CD4-positive, alpha-beta T cell (primary cell): Measurements from ENCODE around the gene SLC2A9. TPM values are rescaled to one million over a fixed set of nuclear protein-coding genes. Genes with fewer than 3 reads are reported as not detected.
"Not testable (repeated sequence)": the region's sequence is repeated elsewhere in the genome, so short reads cannot be mapped to it uniquely, and the experiment has no call there.

Experiments used
- ATAC-seq: fragments of 200-7000 bp; cut with Tn5 transposase; one replicate; pipeline ENCODE4 v1.10.0; 2022; ENCODE audit warnings: mild to moderate bottlenecking; ENCODE audit not compliant: poor library complexity
- CTCF ChIA-PET: fragments of 350-600 bp; sonication (Branson Sonifier 250); formaldehyde crosslinking; loops from one replicate; lab custom pipeline; 2021; ENCODE audit warnings: antibody characterized with exemption, inconsistent platforms; lab: Charles Lee
- POLR2A ChIA-PET: fragments of 350-600 bp; sonication (Branson Sonifier 250); formaldehyde crosslinking; loops from one replicate; lab custom pipeline; 2021; ENCODE audit warnings: antibody characterized with exemption, inconsistent platforms; lab: Charles Lee
- DNase-seq, 14 experiments: peaks; one replicate each; pipeline ENCODE4 v3.0.0-alpha.2; 2013 to 2020; ENCODE audit warnings: mixed read lengths in 2 of 14
- H3K27ac ChIP-seq, 2 donors: one replicate each; pipeline versions ENCODE4 v1.5.1 to v1.7.0; 2013; ENCODE audit warnings: low read length in 2 of 2, low read depth in 1 of 2, mild to moderate bottlenecking in 1 of 2
- H3K27me3 ChIP-seq, 2 experiments: 1 replicate in 1 of 2; 2 replicates in 1 of 2; pipeline versions ENCODE4 v1.6.1 to v1.7.0; 2013; ENCODE audit warnings: low read length in 2 of 2, control low read depth in 1 of 2, mild to moderate bottlenecking in 1 of 2, moderate library complexity in 1 of 2; ENCODE audit not compliant: insufficient read depth in 2 of 2, control insufficient read depth in 1 of 2
- H3K36me3 ChIP-seq: one replicate; pipeline ENCODE4 v1.6.1; 2013; ENCODE audit warnings: low read length, control low read depth; ENCODE audit not compliant: insufficient read depth
- H3K4me1 ChIP-seq: one replicate; pipeline ENCODE4 v1.6.1; 2013; ENCODE audit warnings: low read length, control low read depth; ENCODE audit not compliant: insufficient read depth
- H3K4me3 ChIP-seq: one replicate; pipeline ENCODE4 v1.5.1; 2013; ENCODE audit warnings: mild to moderate bottlenecking, low read length, moderate library complexity
- H3K9me3 ChIP-seq, 2 experiments: 1 replicate in 1 of 2; 2 replicates in 1 of 2; pipeline versions ENCODE4 v1.6.1 to v1.7.0; 2013; ENCODE audit warnings: low read length in 2 of 2, mild to moderate bottlenecking in 2 of 2, control low read depth in 1 of 2, moderate library complexity in 1 of 2; ENCODE audit not compliant: control insufficient read depth in 1 of 2, insufficient read depth in 1 of 2
- H3K27ac Mint-ChIP-seq: one replicate; pipeline ENCODE4 v1.8.0; 2020; ENCODE audit warnings: mixed read lengths
- H3K27me3 Mint-ChIP-seq: one replicate; pipeline ENCODE4 v1.8.0; 2021; ENCODE audit warnings: mixed read lengths
- H3K36me3 Mint-ChIP-seq: one replicate; pipeline ENCODE4 v1.8.0; 2021; ENCODE audit warnings: low read depth, mixed read lengths
- H3K4me1 Mint-ChIP-seq: one replicate; pipeline ENCODE4 v1.8.0; 2021; ENCODE audit warnings: low read depth, mixed read lengths
- H3K4me3 Mint-ChIP-seq: one replicate; pipeline ENCODE4 v1.8.0; 2020; ENCODE audit warnings: mild to moderate bottlenecking, mixed read lengths
- H3K9me3 Mint-ChIP-seq: one replicate; pipeline ENCODE4 v1.8.0; 2020; ENCODE audit warnings: mixed read lengths
- intact Hi-C, 2 experiments: fragments of 100-400 bp; cut with DNase I in 1 of 2; cut with micrococcal nuclease in 1 of 2; formaldehyde crosslinking; loops; one replicate each; pipeline versions ENCODE4 v1.15.1 to v1.9.0; 2023 to 2025; cut with DNase I, micrococcal nuclease
- total RNA-seq, 174 experiments: library from RNA in 2 of 174; stranded (reverse) in 2 of 174; gene quantifications; one replicate each; pipeline ENCODE4 v1.2.3 and lab custom pipeline; 2021 to 2026
- TF ChIP-seq, protein P1 (sequence below): fragments of 200-600 bp; IDR thresholded peaks from one replicate; pipeline ENCODE4 v1.8.0; 2022; ENCODE audit warnings: antibody characterized with exemption, mild to moderate bottlenecking

Gene SLC2A9
- total RNA-seq, 2 experiments from 2014 or later: 2.2 to 3.6 TPM

DNA sequence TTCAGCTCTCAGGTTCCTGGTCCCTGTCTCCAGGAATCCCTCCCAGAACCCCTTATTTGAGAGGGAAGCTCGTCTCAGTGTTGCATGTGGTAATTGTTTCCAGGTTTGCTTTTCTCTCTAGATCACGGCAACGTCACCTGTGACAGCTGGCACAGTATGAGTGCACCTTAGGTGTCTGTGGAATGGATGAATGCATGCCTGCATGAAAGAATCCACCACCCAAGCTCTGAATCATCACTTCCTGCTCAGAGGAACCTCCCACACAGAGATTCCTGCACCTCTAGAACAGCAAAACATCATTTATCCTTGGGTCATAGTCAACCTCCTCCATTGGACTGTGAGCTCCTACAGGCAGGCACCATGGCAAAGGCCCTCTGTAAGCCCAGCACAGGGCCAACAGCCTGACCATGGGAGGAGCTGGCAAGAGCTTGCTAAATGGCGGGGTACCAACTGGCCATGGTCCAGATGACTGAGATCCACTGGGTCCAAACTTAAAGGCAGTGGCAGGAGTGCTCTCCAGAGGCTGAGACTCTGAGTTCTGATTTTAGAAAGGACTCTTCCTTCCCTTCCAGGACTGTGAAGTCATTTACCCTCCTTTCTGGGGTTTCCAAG, 116.2 kb downstream of the SLC2A9 start:
- DNase-seq (no peak), ATAC-seq (no peak)
- Mint-ChIP-seq H3K36me3 (no peaks in the 10 kb centered on the region), H3K27me3 (peaks cover under 1% of the 10 kb centered on the region), H3K27ac (no peak overlapping the region), H3K9me3 (no peaks in the 10 kb centered on the region), H3K4me3 (no peak overlapping the region), H3K4me1 (no peaks in the 10 kb centered on the region)
- CTCF ChIA-PET: no interaction called here
- Histone ChIP-seq H3K27ac (no peak overlapping the region), H3K36me3 (no peaks in the 10 kb centered on the region), H3K4me3 (no peak overlapping the region), H3K4me1 (no peaks in the 10 kb centered on the region), H3K9me3 (no peaks in the 10 kb centered on the region), H3K27me3 (no peaks in the 10 kb centered on the region)
- intact Hi-C loops: no loop called here
- TF ChIP-seq, protein P1, sequence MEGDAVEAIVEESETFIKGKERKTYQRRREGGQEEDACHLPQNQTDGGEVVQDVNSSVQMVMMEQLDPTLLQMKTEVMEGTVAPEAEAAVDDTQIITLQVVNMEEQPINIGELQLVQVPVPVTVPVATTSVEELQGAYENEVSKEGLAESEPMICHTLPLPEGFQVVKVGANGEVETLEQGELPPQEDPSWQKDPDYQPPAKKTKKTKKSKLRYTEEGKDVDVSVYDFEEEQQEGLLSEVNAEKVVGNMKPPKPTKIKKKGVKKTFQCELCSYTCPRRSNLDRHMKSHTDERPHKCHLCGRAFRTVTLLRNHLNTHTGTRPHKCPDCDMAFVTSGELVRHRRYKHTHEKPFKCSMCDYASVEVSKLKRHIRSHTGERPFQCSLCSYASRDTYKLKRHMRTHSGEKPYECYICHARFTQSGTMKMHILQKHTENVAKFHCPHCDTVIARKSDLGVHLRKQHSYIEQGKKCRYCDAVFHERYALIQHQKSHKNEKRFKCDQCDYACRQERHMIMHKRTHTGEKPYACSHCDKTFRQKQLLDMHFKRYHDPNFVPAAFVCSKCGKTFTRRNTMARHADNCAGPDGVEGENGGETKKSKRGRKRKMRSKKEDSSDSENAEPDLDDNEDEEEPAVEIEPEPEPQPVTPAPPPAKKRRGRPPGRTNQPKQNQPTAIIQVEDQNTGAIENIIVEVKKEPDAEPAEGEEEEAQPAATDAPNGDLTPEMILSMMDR: no peak
- POLR2A ChIA-PET: no interaction called here

DNA sequence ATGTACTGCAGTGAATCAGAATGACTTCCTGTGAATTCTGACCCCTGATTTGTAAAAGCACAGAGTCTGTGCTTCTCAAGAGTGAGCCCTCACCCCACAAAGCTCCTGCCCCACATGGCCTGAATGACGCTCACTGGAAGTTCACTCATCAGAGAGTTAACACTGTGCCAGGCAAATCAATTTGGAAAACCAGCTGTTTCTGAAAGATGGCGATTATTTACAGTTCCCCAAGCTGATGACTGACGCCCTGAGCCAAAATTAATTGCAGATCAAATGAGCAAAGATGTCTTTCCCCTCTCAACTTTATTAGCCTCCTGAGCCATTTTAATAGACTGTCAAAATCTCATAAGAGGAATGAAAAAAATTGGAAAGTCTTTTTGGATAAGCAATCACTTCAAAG, 118.0 kb downstream of the SLC2A9 start:
- H3K4me3 ChIP-seq: no peak overlapping the region
- no peaks in the 10 kb centered on the region for H3K4me1 Mint-ChIP-seq
- H3K27me3 Mint-ChIP-seq: peaks cover 5% of the 10 kb centered on the region
- TF ChIP-seq, protein P1: no peak
- intact Hi-C loops: no loop called here
- no peaks in the 10 kb centered on the region for H3K9me3 ChIP-seq
- no peak for ATAC-seq
- POLR2A ChIA-PET: no interaction called here
- H3K4me1 ChIP-seq: no peaks in the 10 kb centered on the region
- no peak overlapping the region for H3K4me3 Mint-ChIP-seq
- H3K9me3 Mint-ChIP-seq: no peaks in the 10 kb centered on the region
- no peak for DNase-seq
- H3K36me3 Mint-ChIP-seq: no peaks in the 10 kb centered on the region
- H3K36me3 ChIP-seq: no peaks in the 10 kb centered on the region
- H3K27ac ChIP-seq: no peak overlapping the region
- CTCF ChIA-PET: no interaction called here
- no peaks in the 10 kb centered on the region for H3K27me3 ChIP-seq
- H3K27ac Mint-ChIP-seq: no peak overlapping the region

DNA sequence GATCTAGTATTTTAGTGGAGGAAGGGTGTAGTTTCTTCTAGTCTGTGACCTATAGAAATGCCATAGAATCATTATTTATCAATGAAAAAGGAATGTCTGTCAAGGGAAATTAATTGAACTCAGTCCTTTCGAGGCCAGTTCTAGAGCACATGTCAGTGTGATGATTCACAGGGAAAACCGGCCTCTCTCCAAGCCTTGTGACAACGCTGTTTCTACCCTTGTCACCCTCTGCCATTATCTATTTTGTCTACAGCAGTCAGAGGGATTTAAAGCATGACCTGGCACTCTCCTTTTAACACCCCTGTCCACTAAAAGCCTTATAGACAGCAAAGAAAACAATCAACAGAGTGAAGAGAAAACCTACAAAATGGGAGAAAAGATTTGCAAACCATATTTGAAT, 120.0 kb downstream of the SLC2A9 start:
- no peak overlapping the region for H3K4me3 Mint-ChIP-seq
- Histone ChIP-seq H3K4me3 (no peak overlapping the region), H3K36me3 (no peaks in the 10 kb centered on the region), H3K27me3 (peaks cover 0 to 6% of the 10 kb centered on the region in 2 experiments), H3K27ac (no peak overlapping the region), H3K9me3 (no peaks in the 10 kb centered on the region), H3K4me1 (no peaks in the 10 kb centered on the region)
- no peaks in the 10 kb centered on the region for H3K4me1 Mint-ChIP-seq
- peaks cover 5% of the 10 kb centered on the region for H3K27me3 Mint-ChIP-seq
- no peak for ATAC-seq
- no peak overlapping the region for H3K27ac Mint-ChIP-seq
- ChIA-PET CTCF (no interaction called here), POLR2A (no interaction called here)
- DNase-seq: no peak
- TF ChIP-seq, protein P1: no peak
- H3K9me3 Mint-ChIP-seq: no peaks in the 10 kb centered on the region
- intact Hi-C loops: no loop called here
- no peaks in the 10 kb centered on the region for H3K36me3 Mint-ChIP-seq

DNA sequence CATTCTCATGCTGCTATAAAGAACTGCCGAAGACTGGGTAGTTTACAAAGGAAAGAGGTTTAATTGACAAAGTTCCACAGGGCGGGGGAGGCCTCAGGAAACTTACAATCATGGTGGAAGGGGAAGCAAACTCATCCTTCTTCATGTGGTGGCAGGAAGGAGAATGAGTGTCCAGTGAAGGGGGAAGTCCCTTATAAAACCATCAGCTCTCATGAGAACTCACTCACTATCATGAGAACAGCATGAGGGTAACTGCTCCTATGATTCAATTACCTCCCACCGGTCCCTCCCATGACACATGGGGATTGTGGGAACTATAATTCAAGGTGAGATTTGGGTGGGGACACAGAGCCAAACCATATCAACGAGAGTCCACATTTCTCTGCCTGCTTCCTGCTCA, 120.7 kb downstream of the SLC2A9 start:
- H3K9me3 Mint-ChIP-seq, H3K36me3 ChIP-seq, H3K27me3 ChIP-seq, H3K27ac Mint-ChIP-seq, H3K27ac ChIP-seq, POLR2A ChIA-PET, H3K4me1 Mint-ChIP-seq, H3K36me3 Mint-ChIP-seq, H3K27me3 Mint-ChIP-seq, intact Hi-C loops, H3K4me1 ChIP-seq, CTCF ChIA-PET, H3K4me3 ChIP-seq, H3K4me3 Mint-ChIP-seq, ATAC-seq, DNase-seq, H3K9me3 ChIP-seq: not testable (repeated sequence)
